GM21528 (cell line): ENCODE data around the gene PPP1CC.

Source experiments
- ATAC-seq: cut with Tn5 transposase; IDR thresholded peaks from one replicate; pipeline ENCODE4 v1.9.1; 2021; ENCODE audit warnings: mild to moderate bottlenecking, moderate library complexity; ENCODE audit not compliant: unreplicated experiment, low FRiP score

PPP1CC gene

GRCh38 chr12:110689281-110690126, 53.2 kb downstream of the PPP1CC start:
- ATAC-seq, result peak; percentile 55

- peak; percentile 32 for ATAC-seq
These were observed 54.0 kb downstream of the PPP1CC start, which contains the start of gene HVCN1 for GRCh38 chr12:110688446-110689280. Gene HVCN1, minus strand, starts transcription at chr12:110689115. Its CDS starts 5,870 bp downstream, at chr12:110683245.

GRCh38 chr12:110687396-110688169, 55.1 kb downstream of the PPP1CC start:
- ATAC-seq, result no peak

- no peak for ATAC-seq
These were observed 56.3 kb downstream of the PPP1CC start for GRCh38 chr12:110686294-110686903.

- no peak for ATAC-seq
These were observed 58.3 kb downstream of the PPP1CC start for GRCh38 chr12:110684312-110684836.

- ATAC-seq, result no peak
These were observed 58.8 kb downstream of the PPP1CC start for GRCh38 chr12:110683888-110684287.

- no peak for ATAC-seq
These were observed 62.7 kb downstream of the PPP1CC start for GRCh38 chr12:110680032-110680431.

- ATAC-seq, result no peak
These were observed 63.5 kb downstream of the PPP1CC start for GRCh38 chr12:110679201-110679600.

- peak; percentile 10 for ATAC-seq
These were observed 64.7 kb downstream of the PPP1CC start for GRCh38 chr12:110677982-110678381.

GRCh38 chr12:110677206-110677911, 65.3 kb downstream of the PPP1CC start:
- ATAC-seq, result peak; percentile 73

GRCh38 chr12:110676171-110676570, 66.5 kb downstream of the PPP1CC start:
- ATAC-seq, result no peak

GRCh38 chr12:110670161-110670701, 72.5 kb downstream of the PPP1CC start:
- ATAC-seq, result peak; percentile 55
